PC-9 (cell line): ENCODE measurements around the gene USP44. TPM values are rescaled to one million over a fixed set of nuclear protein-coding genes. Genes with fewer than 3 reads are reported as not detected.

Experiments used
- BruUV-seq: library from RNA; stranded (reverse); fragments of 400-500 nt; replicated peaks from 2 replicates; lab custom pipeline; 2021; lab: Mats Ljungman, UMichigan
- CTCF ChIA-PET: fragments of 300-600 bp; sonication (Branson Sonifier 250); formaldehyde crosslinking; loops from one replicate; lab custom pipeline; 2022; ENCODE audit warnings: antibody characterized with exemption; lab: Charles Lee
- POLR2A ChIA-PET: fragments of 300-600 bp; sonication (Branson Sonifier 250); formaldehyde crosslinking; loops from one replicate; lab custom pipeline; 2022; ENCODE audit warnings: antibody characterized with exemption; ENCODE audit not compliant: unreplicated experiment; lab: Charles Lee
- DNase-seq, 2 experiments: peaks; one replicate each; pipeline versions ENCODE4 v3.0.0 to v3.0.0-alpha.2; 2015 to 2022; ENCODE audit warnings: mixed read lengths in 1 of 2
- H2AFZ ChIP-seq: fragments of 200-600 bp; sonication (generic); 2 replicates; pipeline ENCODE4 v1.8.1; 2017; ENCODE audit warnings: antibody characterized with exemption
- H3F3A ChIP-seq: fragments of 200-600 bp; sonication (generic); 2 replicates; pipeline ENCODE4 v1.8.1; 2017; ENCODE audit warnings: antibody characterized with exemption, mild to moderate bottlenecking, low read depth; ENCODE audit not compliant: insufficient read depth
- H3K27ac ChIP-seq: fragments of 200-600 bp; sonication (generic); 2 replicates; pipeline ENCODE4 v1.6.1; 2016; ENCODE audit warnings: mixed run types
- H3K27me3 ChIP-seq: fragments of 200-600 bp; sonication (generic); 2 replicates; pipeline ENCODE4 v1.6.1; 2016; ENCODE audit warnings: low read depth, mixed run types; ENCODE audit not compliant: insufficient read depth
- H3K36me3 ChIP-seq: fragments of 200-600 bp; sonication (generic); 2 replicates; pipeline ENCODE4 v1.6.1; 2016; ENCODE audit warnings: low read depth, mixed run types
- H3K4me1 ChIP-seq: fragments of 200-600 bp; sonication (generic); replicated peaks from 2 replicates; pipeline ENCODE4 v1.6.1; 2016; ENCODE audit warnings: mixed run types; ENCODE audit not compliant: insufficient read depth
- H3K4me2 ChIP-seq: fragments of 200-600 bp; sonication (generic); 2 replicates; pipeline ENCODE4 v1.6.1; 2017; ENCODE audit warnings: mixed run types
- H3K4me3 ChIP-seq: fragments of 200-600 bp; sonication (generic); 2 replicates; pipeline ENCODE4 v1.6.1; 2016; ENCODE audit warnings: mixed run types
- H3K79me2 ChIP-seq: fragments of 200-600 bp; sonication (generic); 2 replicates; pipeline ENCODE4 v1.6.1; 2017; ENCODE audit warnings: low read depth, mixed run types
- H3K9me2 ChIP-seq: fragments of 200-600 bp; sonication (generic); 2 replicates; pipeline ENCODE4 v1.8.1; 2017; ENCODE audit warnings: mild to moderate bottlenecking; ENCODE audit not compliant: insufficient read depth
- H3K9me3 ChIP-seq: fragments of 200-600 bp; sonication (generic); 2 replicates; pipeline ENCODE4 v1.8.1; 2016; ENCODE audit warnings: low read depth; ENCODE audit not compliant: insufficient read depth
- H4K20me1 ChIP-seq: fragments of 200-600 bp; sonication (generic); 2 replicates; pipeline ENCODE4 v1.8.1; 2017; ENCODE audit not compliant: insufficient read depth
- CTCF ChIP-seq: fragments of 200-600 bp; sonication (generic); conservative IDR thresholded peaks from 2 replicates; pipeline ENCODE4 v1.6.1; 2017; ENCODE audit warnings: mixed run types, antibody characterized with exemption, mild to moderate bottlenecking, moderate library complexity
- EZH2 ChIP-seq: fragments of 200-600 bp; sonication (generic); IDR thresholded peaks from 2 replicates; pipeline ENCODE4 v1.8.0; 2017; ENCODE audit warnings: antibody characterized with exemption, low read depth
- intact Hi-C: fragments of 100-400 bp; cut with micrococcal nuclease; formaldehyde crosslinking; loops from one replicate; pipeline ENCODE4 v1.10.0; 2022; ENCODE audit not compliant: unreplicated experiment
- total RNA-seq: library from RNA; stranded (reverse); gene quantifications from 2 replicates; pipeline ENCODE4 v1.2.3, GENCODE V29; 2021

Gene USP44
- total RNA-seq, 1 experiment from 2014 or later: 1.3 TPM

- no peaks in the 10 kb centered on the region for H3K27me3 ChIP-seq
- H4K20me1 ChIP-seq: no peaks in the 10 kb centered on the region
- no peak for TF ChIP-seq EZH2
- TF ChIP-seq CTCF: no peak
- no peak overlapping the region for H3K27ac ChIP-seq
- H2AFZ ChIP-seq: no peak overlapping the region
- H3K79me2 ChIP-seq: peaks cover 6% of the 10 kb centered on the region; the same call in 1 of the 2 replicates
- H3K9me2 ChIP-seq: no peaks in the 10 kb centered on the region
- no peaks in the 10 kb centered on the region for H3K9me3 ChIP-seq
- BruUV-seq: no TSS peak
- H3K4me3 ChIP-seq: no peak overlapping the region
- ChIA-PET CTCF (no interaction called here), POLR2A (no interaction called here)
- DNase-seq: no peak
- H3F3A ChIP-seq: no peaks in the 10 kb centered on the region
- H3K4me1 ChIP-seq: no peaks in the 10 kb centered on the region
- intact Hi-C loops: no loop called here
- peaks cover 41% of the 10 kb centered on the region for H3K36me3 ChIP-seq
- no peak overlapping the region for H3K4me2 ChIP-seq
Observed at GRCh38 chr12:95506707-95507523, 44.4 kb downstream of the USP44 start.

- Histone ChIP-seq H3K4me2 (no peak overlapping the region), H3K4me3 (no peak overlapping the region), H3K79me2 (peaks cover 4% of the 10 kb centered on the region; the same call in 1 of the 2 replicates), H3K36me3 (peaks cover 38% of the 10 kb centered on the region), H3K4me1 (no peaks in the 10 kb centered on the region), H2AFZ (no peak overlapping the region), H4K20me1 (peaks cover 5% of the 10 kb centered on the region), H3F3A (no peaks in the 10 kb centered on the region), H3K27me3 (no peaks in the 10 kb centered on the region), H3K27ac (no peak overlapping the region), H3K9me2 (no peaks in the 10 kb centered on the region), H3K9me3 (no peaks in the 10 kb centered on the region)
- no peak for DNase-seq
- ChIA-PET POLR2A (no interaction called here), CTCF (no interaction called here)
- no TSS peak for BruUV-seq
- TF ChIP-seq CTCF (no peak), EZH2 (no peak)
- intact Hi-C loops: no loop called here
Observed at GRCh38 chr12:95505039-95505438, 46.2 kb downstream of the USP44 start.

GRCh38 chr12:95504140-95504539 is 47.1 kb downstream of the USP44 start:
- BruUV-seq: no TSS peak
- ChIA-PET CTCF (no interaction called here), POLR2A (no interaction called here)
- Histone ChIP-seq H2AFZ (no peak overlapping the region), H3K27ac (no peak overlapping the region), H3K36me3 (peaks cover 41% of the 10 kb centered on the region), H3K9me3 (no peaks in the 10 kb centered on the region), H3K79me2 (peaks cover 4% of the 10 kb centered on the region; the same call in 1 of the 2 replicates), H3K4me2 (no peak overlapping the region), H3K27me3 (no peaks in the 10 kb centered on the region), H3K4me1 (no peaks in the 10 kb centered on the region), H3K4me3 (no peak overlapping the region), H3K9me2 (no peaks in the 10 kb centered on the region), H3F3A (no peaks in the 10 kb centered on the region), H4K20me1 (peaks cover 5% of the 10 kb centered on the region)
- DNase-seq: no peak
- intact Hi-C loops: no loop called here
- TF ChIP-seq EZH2: no peak
- no peak for TF ChIP-seq CTCF
